GM19023 (cell line): ENCODE measurements around the gene XIST.
"Not testable (repeated sequence)": the region's sequence is repeated elsewhere in the genome, so short reads cannot be mapped to it uniquely, and the experiment has no call there.

ENCODE experiments used
- ATAC-seq: cut with Tn5 transposase; IDR thresholded peaks from one replicate; pipeline ENCODE4 v1.9.1; 2021; ENCODE audit warnings: mild to moderate bottlenecking, moderate library complexity; ENCODE audit not compliant: unreplicated experiment

The XIST gene

DNA sequence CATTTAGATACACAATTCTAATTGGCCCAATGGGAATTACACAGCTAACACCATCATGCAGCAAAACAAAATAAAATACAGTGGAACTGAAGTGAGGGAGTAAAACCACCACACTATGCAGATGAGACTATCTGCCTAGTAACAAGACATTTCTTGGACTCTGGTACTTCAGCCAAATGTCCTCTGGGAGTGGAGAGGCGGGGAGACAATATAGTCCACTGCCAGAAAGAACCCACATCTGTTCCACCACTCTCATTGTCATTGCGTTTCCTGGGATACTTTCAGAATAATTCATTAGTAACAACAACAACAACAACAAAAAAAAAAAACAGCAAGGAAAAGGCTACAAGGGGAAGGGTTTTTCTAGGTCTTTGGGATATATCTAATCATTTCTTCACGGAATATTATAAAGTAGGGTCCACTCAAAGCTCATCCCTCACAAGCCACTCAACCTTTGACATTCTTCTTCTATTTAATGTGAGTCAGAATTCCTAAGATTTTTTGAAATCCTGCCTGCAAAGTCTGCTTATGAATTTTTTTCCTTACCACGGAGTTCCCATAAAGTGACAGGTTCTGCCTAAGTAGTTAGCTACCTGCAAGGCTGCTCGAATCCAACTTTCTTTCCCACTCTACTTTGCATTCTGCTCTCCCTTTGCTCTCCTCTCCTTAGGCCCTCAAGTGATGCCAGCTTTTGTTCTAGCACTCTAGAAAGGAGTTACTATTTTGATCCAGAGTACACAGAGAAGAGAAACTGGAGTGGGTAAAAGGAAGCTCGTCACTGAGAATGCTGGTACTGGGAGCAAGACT, 34.9 kb downstream of the XIST start:
- no peak for ATAC-seq

- ATAC-seq, result no peak
Observed at GRCh38 chrX:73812256-73812655, 40.3 kb downstream of the XIST start.

- ATAC-seq, result not testable (repeated sequence)
Observed at GRCh38 chrX:73804109-73804508, 48.4 kb downstream of the XIST start.

GRCh38 chrX:73799888-73800287, 52.6 kb downstream of the XIST start:
- ATAC-seq, result no peak

- not testable (repeated sequence) for ATAC-seq
Observed at GRCh38 chrX:73792511-73792910, 60.0 kb downstream of the XIST start.

GRCh38 chrX:73785493-73785892, 67.0 kb downstream of the XIST start:
- ATAC-seq, result no peak
